ENCODE measurements around the gene TRMT1.
A peak's percentile ranks its signal among the peaks of the same experiment; 100 is the strongest.

The TRMT1 gene

DNA sequence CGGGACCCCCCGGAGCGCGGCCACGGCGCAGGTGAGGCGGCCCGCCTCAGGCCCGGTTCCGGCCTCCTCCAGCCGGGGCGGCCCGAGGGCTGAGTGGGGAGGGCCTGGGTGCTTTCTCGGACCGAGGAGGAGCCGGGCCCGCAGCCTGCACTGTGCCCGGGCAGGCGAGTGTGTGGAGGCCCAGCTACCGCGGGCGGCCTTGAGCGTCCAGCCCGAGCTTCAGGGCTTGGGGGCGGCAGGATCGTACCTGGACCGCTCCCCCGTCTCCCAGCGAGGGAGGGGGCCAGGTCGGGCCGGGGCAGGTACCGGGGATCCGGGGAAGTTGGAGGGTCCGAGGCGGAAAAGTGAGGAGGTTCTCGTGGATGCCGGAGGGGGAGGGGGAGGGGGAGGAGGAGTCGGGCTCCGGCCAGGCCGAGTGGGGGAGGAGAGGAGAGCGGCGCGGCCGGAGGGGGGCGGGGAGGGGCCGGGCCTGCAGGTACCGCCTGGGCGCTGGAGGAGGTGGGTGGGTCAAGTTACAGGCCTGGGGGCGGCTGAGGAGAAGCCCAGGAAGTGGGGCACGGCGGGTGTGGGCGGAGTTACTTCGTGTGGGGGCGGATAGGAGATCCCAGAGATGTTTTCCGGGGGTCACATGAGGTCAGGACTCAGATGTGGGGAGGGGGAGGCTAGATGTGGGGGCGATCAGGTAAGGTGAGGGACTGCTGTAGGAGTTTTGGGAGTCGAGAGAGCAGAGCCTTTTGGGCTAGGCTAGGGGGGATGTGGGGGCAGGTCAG lies 2.1 kb upstream of the TRMT1 start:
- peak; percentile 82 for DNase-seq (ENCODE audit: low spot score)
- TF ChIP-seq, protein P1, sequence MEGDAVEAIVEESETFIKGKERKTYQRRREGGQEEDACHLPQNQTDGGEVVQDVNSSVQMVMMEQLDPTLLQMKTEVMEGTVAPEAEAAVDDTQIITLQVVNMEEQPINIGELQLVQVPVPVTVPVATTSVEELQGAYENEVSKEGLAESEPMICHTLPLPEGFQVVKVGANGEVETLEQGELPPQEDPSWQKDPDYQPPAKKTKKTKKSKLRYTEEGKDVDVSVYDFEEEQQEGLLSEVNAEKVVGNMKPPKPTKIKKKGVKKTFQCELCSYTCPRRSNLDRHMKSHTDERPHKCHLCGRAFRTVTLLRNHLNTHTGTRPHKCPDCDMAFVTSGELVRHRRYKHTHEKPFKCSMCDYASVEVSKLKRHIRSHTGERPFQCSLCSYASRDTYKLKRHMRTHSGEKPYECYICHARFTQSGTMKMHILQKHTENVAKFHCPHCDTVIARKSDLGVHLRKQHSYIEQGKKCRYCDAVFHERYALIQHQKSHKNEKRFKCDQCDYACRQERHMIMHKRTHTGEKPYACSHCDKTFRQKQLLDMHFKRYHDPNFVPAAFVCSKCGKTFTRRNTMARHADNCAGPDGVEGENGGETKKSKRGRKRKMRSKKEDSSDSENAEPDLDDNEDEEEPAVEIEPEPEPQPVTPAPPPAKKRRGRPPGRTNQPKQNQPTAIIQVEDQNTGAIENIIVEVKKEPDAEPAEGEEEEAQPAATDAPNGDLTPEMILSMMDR (IDR thresholded peaks at IDR 0.05; ENCODE audit: borderline replicate concordance, control extremely low read depth, extremely low read depth, insufficient read depth, missing control alignments), result no peak
- in situ Hi-C loops (cut with MboI; ENCODE audit: low sequenced_read_pairs, unreplicated experiment), result no loop called here

DNA sequence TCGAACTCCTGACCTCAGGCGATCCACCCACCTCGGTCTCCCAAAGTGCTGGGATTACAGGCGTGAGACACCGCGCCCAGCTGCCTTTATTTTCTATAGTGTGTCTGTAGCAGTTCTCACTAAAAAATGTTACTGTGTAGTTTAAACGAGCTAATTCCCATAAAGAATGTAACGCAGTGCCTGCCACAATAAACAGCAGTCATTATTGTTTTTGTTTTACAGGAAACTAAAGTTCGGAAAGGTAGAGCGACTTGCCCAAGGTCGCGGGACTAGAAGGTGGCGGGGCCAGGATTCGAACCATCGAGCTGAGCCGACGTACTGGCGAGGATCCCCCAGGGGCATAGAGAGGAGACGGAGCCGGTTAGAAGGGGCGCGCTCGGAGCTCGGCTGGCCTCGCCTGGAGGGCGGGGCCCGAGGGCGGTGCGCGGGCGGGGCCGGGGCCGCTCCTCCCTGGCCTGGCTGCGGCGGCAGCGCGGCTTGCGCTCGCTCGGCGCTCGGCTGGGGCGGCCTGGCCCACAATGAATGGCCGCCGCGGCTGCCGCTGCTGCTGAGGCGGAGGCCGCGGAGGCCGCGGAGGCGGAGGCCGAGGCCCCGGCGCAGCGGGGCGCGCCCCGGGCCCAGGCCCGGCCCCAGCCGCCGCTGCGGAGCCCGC lies 1.4 kb upstream of the TRMT1 start, which contains the start of gene NACC1:
TSS of gene NACC1 (plus strand) at position 493 of the 652 bp plus-strand sequence. CDS start 16,944 bp downstream, outside the sequence.
- peak; percentile 99 for DNase-seq (ENCODE audit: low spot score)
- TF ChIP-seq, protein P1 (IDR thresholded peaks at IDR 0.05; ENCODE audit: borderline replicate concordance, control extremely low read depth, extremely low read depth, insufficient read depth, missing control alignments), result no peak
- in situ Hi-C loops (cut with MboI; ENCODE audit: low sequenced_read_pairs, unreplicated experiment), result no loop called here

DNA sequence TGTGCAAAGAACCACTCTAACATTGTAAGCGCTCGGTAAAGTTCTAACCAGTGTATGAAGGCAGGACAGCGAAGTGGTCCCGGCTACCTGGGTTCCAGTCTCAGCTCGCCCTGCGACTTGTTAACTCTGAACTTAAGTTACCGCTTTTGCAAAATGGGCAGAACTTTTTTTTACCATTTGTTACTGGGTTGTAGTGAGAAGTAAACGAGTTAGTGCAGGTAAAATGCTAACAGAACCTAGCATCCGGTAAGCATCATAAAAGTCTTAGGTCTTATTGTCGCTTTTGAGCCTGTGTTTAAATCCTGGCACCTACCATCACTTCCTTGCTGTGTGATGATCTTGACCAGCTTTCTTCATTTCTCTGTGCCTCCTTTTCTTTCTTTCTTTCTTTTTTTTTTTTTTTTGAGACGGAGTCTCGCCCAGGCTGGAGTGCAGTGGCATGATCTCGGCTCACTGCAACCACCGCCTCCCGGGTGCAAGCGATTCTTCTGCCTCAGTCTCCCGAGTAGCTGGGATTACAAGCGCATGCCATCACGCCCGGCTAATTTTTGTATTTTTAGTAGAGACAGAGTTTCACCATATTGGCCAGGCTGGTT lies 734 bp upstream of the TRMT1 start:
- TF ChIP-seq, protein P1 (IDR thresholded peaks at IDR 0.05; ENCODE audit: borderline replicate concordance, control extremely low read depth, extremely low read depth, insufficient read depth, missing control alignments), result no peak
- in situ Hi-C loops (cut with MboI; ENCODE audit: low sequenced_read_pairs, unreplicated experiment), result no loop called here
- no peak for DNase-seq (ENCODE audit: low spot score)

DNA sequence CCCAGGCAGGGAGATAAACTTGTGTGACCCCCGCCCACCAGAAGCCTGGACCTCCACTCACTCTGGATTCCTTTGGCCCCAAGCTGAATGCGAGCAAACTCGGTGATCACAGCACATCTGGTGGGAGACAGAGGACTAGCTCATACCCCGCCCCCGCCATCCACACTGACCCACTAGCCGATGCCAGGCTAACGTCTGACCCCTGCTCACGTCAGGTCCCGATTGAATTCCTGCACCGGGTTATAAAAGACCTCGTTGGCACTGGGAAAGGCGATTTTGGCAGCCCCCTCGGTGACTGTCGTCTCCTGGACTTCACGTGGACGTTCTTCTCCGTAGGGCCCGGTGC lies 631 bp downstream of the TRMT1 start:
- in situ Hi-C loops (cut with MboI; ENCODE audit: low sequenced_read_pairs, unreplicated experiment), result no loop called here
- no peak for DNase-seq (ENCODE audit: low spot score)
- TF ChIP-seq, protein P1 (IDR thresholded peaks at IDR 0.05; ENCODE audit: borderline replicate concordance, control extremely low read depth, extremely low read depth, insufficient read depth, missing control alignments), result no peak

DNA sequence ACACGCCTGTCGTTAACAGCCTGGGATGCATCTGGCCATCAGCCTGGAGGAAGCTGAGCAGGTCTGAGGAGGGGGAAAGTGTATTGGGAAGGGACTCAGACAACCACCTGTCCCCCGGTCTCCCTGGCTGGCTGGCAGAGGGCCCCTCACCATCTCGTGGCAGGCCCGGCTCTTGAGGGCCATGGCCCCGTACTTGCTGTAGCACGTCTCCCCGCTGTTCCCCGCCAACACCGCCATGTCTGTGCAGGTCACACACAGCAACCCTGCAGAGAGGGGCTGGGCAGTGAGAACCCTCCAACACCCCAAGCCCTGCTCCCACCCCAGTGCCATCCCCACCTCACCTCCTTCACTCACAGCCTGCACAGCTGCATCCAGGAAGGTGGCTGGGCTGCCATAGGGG lies 4.0 kb downstream of the TRMT1 start:
- in situ Hi-C loops (cut with MboI; ENCODE audit: low sequenced_read_pairs, unreplicated experiment), result no loop called here
- DNase-seq (ENCODE audit: low spot score), result no peak
- TF ChIP-seq, protein P1 (IDR thresholded peaks at IDR 0.05; ENCODE audit: borderline replicate concordance, control extremely low read depth, extremely low read depth, insufficient read depth, missing control alignments), result no peak

DNA sequence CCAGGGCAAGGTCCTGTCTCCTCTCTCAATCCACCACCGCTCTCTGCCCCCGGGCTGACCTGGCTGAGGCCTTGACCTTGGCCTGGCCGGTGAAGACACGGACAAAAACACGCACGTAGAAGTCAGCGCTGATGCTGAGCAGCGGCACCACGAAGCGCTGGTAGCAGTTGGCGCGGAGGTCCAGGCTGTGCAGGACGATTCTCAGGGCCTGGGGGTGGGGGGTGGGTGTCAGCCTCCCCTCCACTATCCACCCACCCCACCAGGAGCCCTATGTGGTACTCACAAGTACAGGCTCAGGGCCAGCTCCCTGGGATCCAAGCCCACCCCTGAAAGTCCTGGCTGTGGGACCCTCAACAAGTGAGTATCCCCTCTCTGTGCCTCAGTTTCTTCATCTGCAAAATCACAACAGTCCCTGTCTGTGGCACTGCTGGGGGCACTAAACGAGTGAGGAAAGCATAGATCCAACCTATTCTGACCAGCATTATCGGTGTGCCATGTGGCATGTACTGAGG lies 6.4 kb downstream of the TRMT1 start:
- no peak for DNase-seq (ENCODE audit: low spot score)
- in situ Hi-C loops (cut with MboI; ENCODE audit: low sequenced_read_pairs, unreplicated experiment), result no loop called here
- TF ChIP-seq, protein P1 (IDR thresholded peaks at IDR 0.05; ENCODE audit: borderline replicate concordance, control extremely low read depth, extremely low read depth, insufficient read depth, missing control alignments), result no peak
